Eye (tissue), 1 donor: ENCODE data around the gene SLC17A2.
"Not testable (repeated sequence)": the region's sequence is repeated elsewhere in the genome, so short reads cannot be mapped to it uniquely, and the experiment has no call there.

Source experiments
- DNase-seq: peaks from one replicate; pipeline ENCODE4 v3.0.0-alpha.2; 2015

SLC17A2 gene

GRCh38 chr6:25951296-25952032, 21.0 kb upstream of the SLC17A2 start:
- DNase-seq: no peak

- no peak for DNase-seq
Measured at GRCh38 chr6:25950297-25950696, 19.8 kb upstream of the SLC17A2 start.

GRCh38 chr6:25949695-25950094, 19.2 kb upstream of the SLC17A2 start:
- no peak for DNase-seq

DNA sequence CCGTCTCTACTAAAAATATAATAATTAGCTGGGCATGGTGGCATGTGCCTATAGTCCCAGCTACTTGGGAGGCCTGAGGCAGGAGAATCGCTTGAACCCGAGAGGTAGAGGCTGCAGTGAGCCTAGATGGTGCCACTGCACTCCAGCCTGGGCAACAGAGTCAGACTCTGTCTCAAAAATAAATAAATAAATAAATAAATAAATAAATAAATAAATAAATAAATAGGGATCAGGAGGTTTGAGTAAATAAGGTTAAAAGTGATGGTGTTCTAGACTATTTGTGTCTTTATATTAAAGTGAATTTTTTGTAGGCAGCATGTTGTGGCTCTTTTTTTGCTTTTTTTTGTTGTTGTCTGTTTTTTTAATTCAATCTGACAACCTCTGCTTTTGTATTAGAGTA, 17.0 kb upstream of the SLC17A2 start:
- DNase-seq: not testable (repeated sequence)

DNA sequence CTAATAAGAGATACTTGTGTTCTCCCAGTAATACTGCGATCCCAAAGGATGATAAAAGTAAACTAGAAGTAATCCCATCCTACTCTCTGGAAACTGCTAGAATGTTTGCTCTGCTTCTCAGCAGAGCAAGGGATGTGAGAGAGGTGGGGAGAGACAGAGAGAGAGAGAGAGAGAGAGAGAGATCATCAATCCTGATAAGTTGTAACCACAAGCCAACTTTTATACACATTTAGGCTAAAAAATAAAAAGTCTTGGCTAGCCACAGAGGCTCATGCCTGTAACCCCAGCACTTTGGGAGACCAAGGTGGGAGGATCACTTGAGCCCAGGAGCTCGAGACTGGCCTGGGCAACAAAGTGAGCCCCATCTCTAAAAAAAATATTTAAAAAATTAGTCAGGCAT, 16.1 kb upstream of the SLC17A2 start:
- no peak for DNase-seq

DNA sequence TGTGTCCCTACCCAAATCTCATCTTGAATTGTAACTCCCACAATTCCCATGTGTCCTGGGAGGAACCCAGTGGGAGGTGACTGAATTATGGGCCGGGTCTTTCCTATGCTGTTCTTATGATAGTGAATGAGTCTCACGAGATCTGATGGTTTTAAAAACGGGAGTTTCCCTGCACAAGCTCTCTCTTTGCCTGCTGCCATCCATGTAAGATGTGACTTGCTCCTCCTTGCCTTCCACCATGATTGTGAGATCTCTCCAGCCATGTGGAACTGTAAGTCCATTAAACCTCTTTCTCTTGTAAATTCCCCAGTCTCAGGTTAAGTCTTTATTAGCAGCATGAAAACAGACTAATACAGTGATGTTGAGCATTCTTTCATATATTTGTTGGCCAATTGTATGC, 15.2 kb upstream of the SLC17A2 start:
- not testable (repeated sequence) for DNase-seq

GRCh38 chr6:25944688-25945574, 14.4 kb upstream of the SLC17A2 start:
- DNase-seq: no peak

- DNase-seq: no peak
Measured at GRCh38 chr6:25943887-25944286, 13.4 kb upstream of the SLC17A2 start.

DNA sequence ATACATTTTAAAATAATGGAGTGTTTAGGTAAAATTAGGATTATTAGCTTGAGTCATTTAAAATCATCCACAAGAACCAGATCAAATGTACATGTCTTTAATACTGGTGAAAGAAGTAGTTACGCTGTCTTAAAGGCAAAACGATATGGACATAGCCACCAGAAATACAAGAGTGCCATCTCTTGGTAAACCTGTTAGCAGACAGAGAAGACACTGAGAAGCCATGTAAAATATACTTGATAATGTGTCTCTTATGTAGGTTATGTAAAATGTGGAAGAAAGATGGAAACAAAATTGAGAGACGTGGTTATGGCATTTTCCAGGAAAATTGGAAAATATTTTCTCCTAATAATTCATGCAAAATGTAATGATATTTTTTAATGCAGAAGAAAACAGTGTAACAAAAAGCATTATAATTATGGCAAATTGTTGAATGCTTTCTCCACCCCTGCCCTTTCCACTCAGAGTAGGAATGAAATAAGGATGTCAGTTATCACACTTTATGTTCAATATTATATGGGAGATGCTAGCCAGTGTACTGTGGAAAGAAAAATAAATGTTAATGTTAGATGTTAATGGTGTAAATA, 12.2 kb upstream of the SLC17A2 start:
- DNase-seq: peak; percentile 24

GRCh38 chr6:25939593-25939992, 9.1 kb upstream of the SLC17A2 start:
- DNase-seq: no peak

DNA sequence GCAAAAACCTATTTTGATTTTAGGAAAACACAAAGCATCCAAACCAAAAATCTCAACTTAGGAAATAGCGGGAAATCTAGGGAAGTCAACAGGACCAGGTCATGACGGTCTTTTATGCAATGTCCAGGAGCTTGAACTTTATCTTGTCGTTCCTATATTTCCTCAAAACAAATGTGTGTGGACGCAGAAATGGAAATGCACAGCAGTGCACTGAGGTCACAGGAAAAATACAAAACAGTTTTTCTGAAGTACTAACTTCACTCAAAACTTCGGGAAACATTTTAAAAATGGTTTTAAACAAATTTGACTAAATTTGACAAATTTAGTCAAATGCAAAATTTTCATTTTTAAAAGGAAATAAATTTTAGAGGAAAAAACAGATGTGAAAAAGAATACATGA, 5.5 kb upstream of the SLC17A2 start:
- no peak for DNase-seq

DNA sequence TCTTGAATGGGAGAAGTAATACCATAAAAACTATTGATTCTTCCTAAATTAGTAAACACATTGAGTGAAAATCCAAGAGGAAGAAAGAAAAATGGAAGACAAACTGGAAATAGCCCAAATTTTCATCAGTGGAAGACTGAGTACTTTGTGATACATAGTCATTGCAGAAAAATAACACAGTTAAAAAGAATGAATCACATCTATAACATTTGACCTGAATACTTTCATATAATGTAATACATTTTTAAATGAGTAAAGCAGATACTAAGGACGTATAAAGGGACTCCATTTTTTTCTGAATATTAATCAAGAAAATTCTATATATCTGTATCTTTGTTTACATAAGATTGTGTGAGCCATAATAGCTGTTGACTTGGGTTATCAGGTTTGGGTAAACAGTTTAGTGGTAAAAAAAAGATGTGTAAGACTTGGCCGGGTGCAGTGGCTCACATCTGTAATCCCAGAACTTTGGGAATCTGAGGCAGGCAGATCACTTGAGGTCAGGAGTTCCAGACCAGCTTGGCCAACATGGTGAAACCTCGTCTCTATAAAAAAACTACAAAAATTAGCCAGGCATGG, 4.3 kb upstream of the SLC17A2 start:
- no peak for DNase-seq

- no peak for DNase-seq
Measured at GRCh38 chr6:25934156-25934555, 3.7 kb upstream of the SLC17A2 start.

DNA sequence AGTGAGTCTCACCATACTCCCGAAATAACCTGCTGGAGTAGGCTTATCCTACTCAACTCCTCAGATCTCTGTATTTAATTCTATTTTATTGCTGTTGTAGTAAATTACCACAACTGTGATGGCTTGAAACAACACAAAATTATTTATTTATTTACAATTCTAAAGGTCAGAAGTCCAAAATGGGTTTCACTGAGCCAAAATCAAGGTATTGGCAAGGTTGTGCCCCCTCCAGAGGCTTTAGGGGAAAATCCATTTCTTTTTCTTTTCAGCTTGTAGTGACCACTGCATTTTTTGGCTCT, 869 bp upstream of the SLC17A2 start:
- no peak for DNase-seq

- not testable (repeated sequence) for DNase-seq
Measured at GRCh38 chr6:25929785-25930184, 706 bp downstream of the SLC17A2 start.

DNA sequence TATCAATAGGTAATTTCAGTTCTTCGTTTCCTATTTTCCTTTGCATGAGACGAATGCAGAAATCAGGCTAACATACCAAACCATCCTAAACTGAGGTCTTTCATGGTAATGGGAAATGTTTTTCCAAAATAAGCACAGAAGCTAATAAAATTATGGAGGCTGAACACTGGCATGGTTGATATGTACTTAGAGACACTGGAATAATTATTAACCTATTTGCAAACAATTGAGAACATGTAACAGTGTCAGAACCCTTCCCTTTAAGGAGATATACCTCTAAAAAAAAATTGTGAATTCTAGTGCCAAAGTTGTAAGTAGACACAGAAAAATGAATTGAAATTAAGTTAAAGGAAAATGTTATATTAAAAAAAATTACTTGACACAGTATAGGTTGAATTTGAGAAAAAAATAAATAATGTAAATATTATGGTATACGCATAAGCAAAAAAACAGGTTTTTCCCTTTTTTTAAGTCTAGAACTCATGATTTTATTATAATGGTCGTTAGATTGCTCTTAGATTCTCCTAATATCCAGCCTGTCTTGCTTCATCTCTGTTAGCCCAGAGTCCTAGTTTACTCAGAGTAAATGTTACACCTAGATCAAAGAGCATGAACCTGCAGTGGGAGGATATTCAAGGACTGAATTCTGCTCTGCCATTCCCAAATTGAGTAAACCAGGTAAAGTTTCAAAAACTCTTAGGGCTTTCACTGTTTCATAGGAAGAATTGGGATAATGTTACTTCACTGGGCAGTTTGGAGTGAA, 1.7 kb downstream of the SLC17A2 start:
- no peak for DNase-seq

DNA sequence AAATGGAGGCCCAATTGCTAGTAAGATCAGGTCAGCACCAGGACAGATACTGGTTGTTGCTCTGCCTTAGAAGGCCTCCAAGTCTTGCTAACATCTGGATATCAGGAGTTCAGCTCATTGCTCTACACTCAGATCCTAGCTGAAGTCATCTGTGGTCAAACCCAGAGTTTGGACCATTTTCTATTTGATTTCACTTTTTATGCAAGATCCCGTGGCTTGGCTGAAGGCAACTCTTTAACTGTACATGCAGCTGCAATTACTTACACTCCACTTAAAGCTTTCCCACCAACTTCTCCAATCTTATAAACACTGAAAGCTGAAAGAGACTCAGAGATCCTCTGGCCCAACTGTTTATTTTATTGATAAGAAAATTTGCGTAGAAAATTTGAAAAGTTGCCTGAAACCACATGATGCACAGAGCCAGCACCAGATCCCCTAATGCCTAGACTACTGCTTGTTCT, 2.7 kb downstream of the SLC17A2 start:
- DNase-seq: no peak

GRCh38 chr6:25927178-25927577, 3.3 kb downstream of the SLC17A2 start:
- DNase-seq: no peak

GRCh38 chr6:25925876-25926275, 4.6 kb downstream of the SLC17A2 start:
- DNase-seq: no peak

- DNase-seq: no peak
Measured at GRCh38 chr6:25922301-25922700, 8.2 kb downstream of the SLC17A2 start.

GRCh38 chr6:25921525-25922203, 8.8 kb downstream of the SLC17A2 start:
- no peak for DNase-seq

GRCh38 chr6:25919657-25920056, 10.8 kb downstream of the SLC17A2 start:
- DNase-seq: no peak
